Activated naive CD4-positive, alpha-beta T cell treated with anti-CD3 and anti-CD28 coated beads, Interleukin-2, amount 50 U/mL, for 72 hours (primary cell): ENCODE measurements around the gene F2RL2. TPM values are rescaled to one million over a fixed set of nuclear protein-coding genes. Genes with fewer than 3 reads are reported as not detected.

Experiments
- ATAC-seq, 2 donors: fragments of 150-1000 bp; cut with Tn5 transposase; 2 replicates each; pipeline ENCODE4 v1.10.0; 2021; ENCODE audit warnings: mild to moderate bottlenecking in 2 of 2, moderate library complexity in 2 of 2
- DNase-seq, 2 donors: peaks; one replicate each; pipeline ENCODE4 v3.0.0; 2021 to 2022; ENCODE audit warnings: low spot score in 2 of 2
- H3K27ac Mint-ChIP-seq, 2 donors: one replicate each; pipeline ENCODE4 v1.8.0; 2022; ENCODE audit warnings: mild to moderate bottlenecking in 2 of 2, mixed read lengths in 2 of 2
- H3K36me3 Mint-ChIP-seq, 2 donors: one replicate each; pipeline ENCODE4 v1.8.0; 2022; ENCODE audit warnings: mixed read lengths in 2 of 2
- H3K9me3 Mint-ChIP-seq, 2 donors: one replicate each; pipeline ENCODE4 v1.8.0; 2022; ENCODE audit warnings: mixed read lengths in 2 of 2
- total RNA-seq, 2 donors: library from RNA; stranded (reverse); gene quantifications; one replicate each; pipeline ENCODE4 v1.2.3, GENCODE V29; 2022

The F2RL2 gene
- total RNA-seq, 2 donors from 2014 or later = not detected

GRCh38 chr5:76602094-76602726, 21.0 kb downstream of the F2RL2 start:
- no peak overlapping the region for H3K27ac Mint-ChIP-seq
- no peaks in the 10 kb centered on the region for H3K9me3 Mint-ChIP-seq
- H3K36me3 Mint-ChIP-seq = peaks cover 0 to 11% of the 10 kb centered on the region in 2 donors
- DNase-seq (no peak), ATAC-seq (no peak)

GRCh38 chr5:76601470-76601869, 21.7 kb downstream of the F2RL2 start:
- ATAC-seq = peak in 1 of 2 donors; percentile 52
- peaks cover 0 to 13% of the 10 kb centered on the region in 2 donors for H3K36me3 Mint-ChIP-seq
- H3K9me3 Mint-ChIP-seq = no peaks in the 10 kb centered on the region
- H3K27ac Mint-ChIP-seq = no peak overlapping the region
- peak in 1 of 2 donors; percentile 40 for DNase-seq

GRCh38 chr5:76600716-76601115, 22.5 kb downstream of the F2RL2 start:
- no peak for DNase-seq

GRCh38 chr5:76598531-76598930, 24.7 kb downstream of the F2RL2 start:
- peaks cover 3 to 12% of the 10 kb centered on the region in 2 donors for H3K36me3 Mint-ChIP-seq
- ATAC-seq = no peak
- H3K27ac Mint-ChIP-seq = no peak overlapping the region
- DNase-seq = no peak
- no peaks in the 10 kb centered on the region for H3K9me3 Mint-ChIP-seq

More at GRCh38 chr5:76600716-76601115, 22.5 kb downstream of the F2RL2 start:
- H3K27ac Mint-ChIP-seq = no peak overlapping the region
- ATAC-seq = no peak
- H3K36me3 Mint-ChIP-seq = peaks cover 0 to 21% of the 10 kb centered on the region in 2 donors
- no peaks in the 10 kb centered on the region for H3K9me3 Mint-ChIP-seq

GRCh38 chr5:76595755-76596481, 27.3 kb downstream of the F2RL2 start:
- no peaks in the 10 kb centered on the region for H3K9me3 Mint-ChIP-seq
- peaks cover 17 to 25% of the 10 kb centered on the region in 2 donors for H3K36me3 Mint-ChIP-seq
- H3K27ac Mint-ChIP-seq = peak overlapping the region in 1 of 2 donors; percentile 95
- DNase-seq (no peak), ATAC-seq (no peak)

- Mint-ChIP-seq H3K27ac (no peak overlapping the region), H3K36me3 (peaks cover 17 to 25% of the 10 kb centered on the region in 2 donors), H3K9me3 (no peaks in the 10 kb centered on the region)
- DNase-seq (no peak), ATAC-seq (no peak)
These were observed 29.1 kb downstream of the F2RL2 start for GRCh38 chr5:76594107-76594506.

GRCh38 chr5:76592692-76593091, 30.5 kb downstream of the F2RL2 start:
- no peak overlapping the region for H3K27ac Mint-ChIP-seq
- no peaks in the 10 kb centered on the region for H3K9me3 Mint-ChIP-seq
- H3K36me3 Mint-ChIP-seq = peaks cover 17 to 25% of the 10 kb centered on the region in 2 donors
- no peak for ATAC-seq
- no peak for DNase-seq

GRCh38 chr5:76591366-76591765, 31.8 kb downstream of the F2RL2 start:
- ATAC-seq = no peak
- Mint-ChIP-seq H3K9me3 (no peaks in the 10 kb centered on the region), H3K36me3 (peaks cover 17 to 22% of the 10 kb centered on the region in 2 donors), H3K27ac (peak overlapping the region in 1 of 2 donors; percentile 13)
- no peak for DNase-seq

- DNase-seq = no peak
These were observed 33.2 kb downstream of the F2RL2 start for GRCh38 chr5:76590027-76590426.

GRCh38 chr5:76586531-76586930, 36.7 kb downstream of the F2RL2 start:
- no peak for DNase-seq
- no peak for ATAC-seq
- H3K27ac Mint-ChIP-seq = no peak overlapping the region
- H3K9me3 Mint-ChIP-seq = no peaks in the 10 kb centered on the region
- peaks cover 0 to 3% of the 10 kb centered on the region in 2 donors for H3K36me3 Mint-ChIP-seq

More at GRCh38 chr5:76590027-76590426, 33.2 kb downstream of the F2RL2 start:
- H3K9me3 Mint-ChIP-seq = no peaks in the 10 kb centered on the region
- ATAC-seq = peak; percentile 77 to 87
- peaks cover 13 to 17% of the 10 kb centered on the region in 2 donors for H3K36me3 Mint-ChIP-seq
- no peak overlapping the region for H3K27ac Mint-ChIP-seq

- no peak for ATAC-seq
- Mint-ChIP-seq H3K36me3 (no peaks in the 10 kb centered on the region), H3K9me3 (no peaks in the 10 kb centered on the region), H3K27ac (no peak overlapping the region)
- no peak for DNase-seq
These were observed 37.4 kb downstream of the F2RL2 start for GRCh38 chr5:76585783-76586217.

GRCh38 chr5:76583163-76584047, 39.8 kb downstream of the F2RL2 start:
- H3K9me3 Mint-ChIP-seq = no peaks in the 10 kb centered on the region
- H3K27ac Mint-ChIP-seq = peak overlapping the region; percentile 56 to 72
- no peak for DNase-seq
- ATAC-seq = no peak
- H3K36me3 Mint-ChIP-seq = no peaks in the 10 kb centered on the region

GRCh38 chr5:76582230-76583162, 40.7 kb downstream of the F2RL2 start:
- peak in 1 of 2 donors; percentile 33 for DNase-seq
- ATAC-seq = peak; percentile 92
- Mint-ChIP-seq H3K36me3 (no peaks in the 10 kb centered on the region), H3K27ac (peak overlapping the region; percentile 56 to 72), H3K9me3 (no peaks in the 10 kb centered on the region)

GRCh38 chr5:76580981-76581380, 42.2 kb downstream of the F2RL2 start:
- Mint-ChIP-seq H3K27ac (peak overlapping the region in 1 of 2 donors; percentile 24), H3K9me3 (no peaks in the 10 kb centered on the region), H3K36me3 (no peaks in the 10 kb centered on the region)
- ATAC-seq (no peak), DNase-seq (no peak)

- DNase-seq = no peak
- H3K9me3 Mint-ChIP-seq = no peaks in the 10 kb centered on the region
These were observed 43.9 kb downstream of the F2RL2 start for GRCh38 chr5:76579166-76579937.

More at GRCh38 chr5:76579166-76579937, 43.9 kb downstream of the F2RL2 start:
- ATAC-seq = no peak
- no peak overlapping the region for H3K27ac Mint-ChIP-seq
- H3K36me3 Mint-ChIP-seq = no peaks in the 10 kb centered on the region
